ENCODE results near the gene PRPF18. TPM values are rescaled to one million over a fixed set of nuclear protein-coding genes. Genes with fewer than 3 reads are reported as not detected.
"Not testable (repeated sequence)": the region's sequence is repeated elsewhere in the genome, so short reads cannot be mapped to it uniquely, and the experiment has no call there.

The PRPF18 gene
- total and polyA plus RNA-seq, 2 of the 4 experiments (the other 2 are of a cell fraction): 10.0 to 16.9 TPM

- H4K91ac ChIP-seq (ENCODE audit: insufficient read depth, low read depth, low read length); H2BK120ac ChIP-seq (ENCODE audit: low read depth, low read length); H3K4ac ChIP-seq (ENCODE audit: low read depth, low read length); ATAC-seq (ENCODE audit: low read depth); H3K14ac ChIP-seq (replicated peaks; ENCODE audit: low read depth, low read length); H3K9ac ChIP-seq (ENCODE audit: low read depth, low read length); H4K8ac ChIP-seq (ENCODE audit: low read depth in 2 of 2, low read length in 2 of 2); H3K79me1 ChIP-seq (ENCODE audit: low read depth in 1 of 2, low read length in 2 of 2); H3K56ac ChIP-seq (ENCODE audit: extremely low read depth, insufficient read depth, low read length); H3K9me3 ChIP-seq (ENCODE audit: control insufficient read depth, insufficient read depth, low read length); H2AFZ ChIP-seq (replicated peaks; ENCODE audit: low read length, poor library complexity); POLR2A ChIA-PET (ENCODE audit: unreplicated experiment); H3K4me3 ChIP-seq (ENCODE audit: insufficient read depth, low read depth, low read length); BruUV-seq (replicated peaks); H3K4me1 ChIP-seq (ENCODE audit: control insufficient read depth, insufficient read depth, low read length); H2BK15ac ChIP-seq (ENCODE audit: low read depth, low read length); intact Hi-C loops (cut with micrococcal nuclease); H3K23ac ChIP-seq (ENCODE audit: low read depth, low read length); H3K27ac ChIP-seq (ENCODE audit: insufficient read depth, low read length); H3K4me2 ChIP-seq (ENCODE audit: low read depth, low read length); H3K18ac ChIP-seq (ENCODE audit: low read depth, low read length); dilution Hi-C loops (cut with HindIII; ENCODE audit: low sequenced_read_pairs, unreplicated experiment); H3K36me3 ChIP-seq (ENCODE audit: control insufficient read depth, insufficient read depth, low read length); H2AK9ac ChIP-seq (replicated peaks; ENCODE audit: low read depth, low read length, poor library complexity); H2BK20ac ChIP-seq (ENCODE audit: low read depth, low read length); H2AK5ac ChIP-seq (ENCODE audit: low read depth, low read length); DNase-seq; H2BK5ac ChIP-seq (ENCODE audit: low read depth, low read length, poor library complexity, severe bottlenecking); H4K20me1 ChIP-seq (ENCODE audit: insufficient read depth, low read length); H3K9me1 ChIP-seq (ENCODE audit: insufficient read depth, low read length); H4K5ac ChIP-seq (ENCODE audit: low read depth, low read length): not testable (repeated sequence)
- 51% methylated on average over 6 of the region's 9 CpGs; no CpG with 5 or more reads in 1 of the 2 experiments for WGBS, 2 experiments (ENCODE audit: extremely low coverage in 2 of 2, insufficient read length in 1 of 2)
- in situ Hi-C loops (cut with MboI; ENCODE audit: low sequenced_read_pairs): loop anchor here (10.0 kb wide), 1 partner anchor 163 kb away; no protein-coding TSS in a partner anchor
- peaks cover 28% of the 10 kb centered on the region for H3K27me3 ChIP-seq (ENCODE audit: control insufficient read depth, insufficient read depth, low read length)
- CTCF ChIA-PET: interaction anchor here (0.6 to 1.6 kb wide), 2 partner anchors 11 to 166 kb away, joined by 5 to 8 read pairs; no protein-coding TSS in a partner anchor
These were observed 48.8 kb upstream of the PRPF18 start for GRCh38 chr10:13537985-13538384.

All from IMR-90 (cell line).